NCI-H187 (cell line): ENCODE measurements around the gene KLC4.
"Not testable (repeated sequence)": the region's sequence is repeated elsewhere in the genome, so short reads cannot be mapped to it uniquely, and the experiment has no call there.

Source experiments
- DNase-seq, 2 experiments: peaks; one replicate each; lab custom pipeline; 2025; lab: John Stamatoyannopoulos, UW

Gene KLC4

DNA sequence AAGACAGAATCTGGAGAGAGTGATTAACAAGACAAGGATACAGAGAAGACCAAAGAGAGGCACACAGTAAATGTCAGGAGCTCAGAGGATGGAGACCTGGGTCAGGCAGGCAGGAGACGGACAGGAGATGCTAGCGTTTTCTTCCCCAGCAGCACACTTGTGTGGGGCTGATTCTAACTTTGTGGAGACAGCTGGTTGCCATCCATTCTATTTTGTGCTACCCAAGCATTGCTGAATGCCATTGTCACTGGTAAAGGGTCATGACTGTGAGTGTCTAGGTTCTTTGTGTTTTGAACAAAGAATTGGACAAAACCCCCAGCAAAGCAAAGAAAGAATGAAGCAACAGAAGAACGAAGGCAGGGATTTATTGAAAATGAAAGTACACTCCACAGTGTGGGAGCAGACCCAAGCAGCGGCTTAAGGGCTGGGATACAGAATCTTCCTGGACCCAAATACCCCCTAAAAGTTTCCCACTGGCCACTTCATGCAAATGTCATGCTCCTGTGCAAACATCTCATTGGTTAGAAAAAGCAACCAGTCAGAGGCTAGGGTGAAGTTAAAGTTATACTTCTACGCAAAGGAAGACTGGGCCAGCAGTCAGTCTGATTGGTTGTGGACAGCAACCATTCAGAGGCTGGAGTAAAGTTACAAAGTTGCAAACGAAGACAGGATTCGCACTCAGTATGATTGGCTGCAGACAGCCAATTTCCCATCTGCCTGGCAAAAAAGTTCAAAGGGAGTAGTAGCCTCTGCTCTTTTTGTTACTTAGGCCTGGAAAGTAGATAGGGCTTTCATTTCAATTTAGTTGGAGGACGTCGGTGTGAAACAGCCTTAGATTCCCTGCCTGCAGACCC, 34.2 kb downstream of the KLC4 start:
- no peak for DNase-seq

DNA sequence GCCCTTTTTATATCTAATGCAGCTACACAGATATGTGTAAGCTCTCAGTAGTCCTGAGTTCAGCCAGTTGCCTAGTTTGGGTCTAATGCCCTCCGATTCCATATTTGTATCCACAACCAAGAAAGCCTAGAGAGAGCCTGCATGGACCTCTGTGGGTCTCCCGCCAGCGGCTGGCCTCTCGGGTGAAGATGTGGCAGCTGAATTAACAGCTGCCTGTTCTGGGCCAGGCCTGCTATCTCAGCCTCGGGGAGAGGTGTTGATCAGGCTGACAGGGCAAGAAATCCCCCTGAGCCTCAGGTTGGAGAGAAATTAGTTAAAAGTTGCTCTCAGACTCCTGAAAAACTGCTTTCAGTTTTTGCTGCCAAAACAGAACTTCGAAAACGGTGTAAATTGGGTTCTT, 36.5 kb downstream of the KLC4 start:
- DNase-seq = no peak

GRCh38 chr6:43096451-43097097, 37.1 kb downstream of the KLC4 start:
- no peak for DNase-seq

DNA sequence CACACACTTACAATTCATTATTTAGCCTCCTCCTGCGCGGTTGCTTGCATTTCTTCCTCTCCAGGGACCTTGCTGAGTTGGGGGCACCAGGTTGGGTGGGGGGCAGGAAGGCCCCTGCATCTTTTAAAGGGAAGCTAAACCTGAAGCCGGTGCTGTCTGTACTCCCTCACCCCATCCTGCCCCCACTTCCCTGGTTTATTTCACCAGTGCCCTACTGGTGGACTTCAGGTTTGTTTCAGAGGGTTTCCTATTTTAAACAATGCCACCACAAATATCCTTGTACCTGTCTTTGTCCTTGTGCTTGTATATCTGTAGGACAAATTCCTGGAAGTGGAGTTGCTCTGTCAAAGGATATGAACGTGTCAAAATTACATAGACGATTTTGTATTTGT, 37.7 kb downstream of the KLC4 start:
- DNase-seq = no peak

- DNase-seq = no peak
Measured at GRCh38 chr6:43097502-43097901, 38.1 kb downstream of the KLC4 start.

DNA sequence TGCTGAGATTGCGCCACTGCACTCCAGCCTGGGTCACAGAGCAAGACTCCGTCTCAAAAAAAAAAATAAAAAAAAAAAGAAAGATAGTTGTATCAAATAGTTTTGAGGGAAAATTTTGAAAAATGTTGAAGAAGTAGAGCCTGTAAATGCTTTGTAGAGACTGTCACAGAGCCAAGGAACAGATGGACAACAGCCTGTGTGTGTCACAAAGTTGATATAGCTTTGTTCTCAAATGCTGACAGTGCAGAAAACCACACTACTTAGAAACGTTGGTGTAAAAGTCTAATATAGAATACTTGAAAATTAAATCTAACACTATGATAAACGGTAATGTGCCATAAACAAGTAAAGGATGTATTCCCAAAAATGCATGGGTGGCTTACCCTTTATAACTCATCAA, 42.1 kb downstream of the KLC4 start:
- no peak for DNase-seq

DNA sequence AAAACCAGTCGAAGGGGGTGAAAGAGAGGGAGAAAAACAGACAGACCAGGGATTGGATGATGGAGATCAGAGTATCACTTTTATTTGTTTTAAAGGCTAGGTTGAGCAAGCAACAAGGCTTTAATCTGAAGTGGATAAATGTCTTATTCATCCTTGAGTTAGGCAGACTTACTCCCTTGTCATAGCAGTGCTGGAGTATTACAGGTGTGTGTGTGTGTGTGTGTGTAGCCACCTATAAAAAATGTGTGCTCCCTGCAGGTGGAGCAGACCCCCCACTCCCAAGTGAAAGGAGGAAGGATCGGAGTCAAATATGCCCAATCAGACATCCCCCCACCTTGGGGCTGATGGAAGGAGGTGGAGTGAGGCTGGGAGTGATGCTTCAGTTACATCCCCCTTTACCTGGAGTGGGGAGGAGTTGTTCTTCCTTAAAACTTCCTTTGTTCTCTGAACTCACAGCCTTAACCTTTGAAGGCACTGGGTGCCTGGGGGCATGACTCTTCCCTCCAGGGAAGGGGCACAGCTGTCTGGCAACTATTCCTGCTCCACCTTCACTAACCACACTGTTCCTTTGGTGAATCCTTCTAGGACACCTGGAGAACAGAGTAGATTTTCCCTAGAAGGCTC, 43.9 kb downstream of the KLC4 start:
- no peak for DNase-seq

DNA sequence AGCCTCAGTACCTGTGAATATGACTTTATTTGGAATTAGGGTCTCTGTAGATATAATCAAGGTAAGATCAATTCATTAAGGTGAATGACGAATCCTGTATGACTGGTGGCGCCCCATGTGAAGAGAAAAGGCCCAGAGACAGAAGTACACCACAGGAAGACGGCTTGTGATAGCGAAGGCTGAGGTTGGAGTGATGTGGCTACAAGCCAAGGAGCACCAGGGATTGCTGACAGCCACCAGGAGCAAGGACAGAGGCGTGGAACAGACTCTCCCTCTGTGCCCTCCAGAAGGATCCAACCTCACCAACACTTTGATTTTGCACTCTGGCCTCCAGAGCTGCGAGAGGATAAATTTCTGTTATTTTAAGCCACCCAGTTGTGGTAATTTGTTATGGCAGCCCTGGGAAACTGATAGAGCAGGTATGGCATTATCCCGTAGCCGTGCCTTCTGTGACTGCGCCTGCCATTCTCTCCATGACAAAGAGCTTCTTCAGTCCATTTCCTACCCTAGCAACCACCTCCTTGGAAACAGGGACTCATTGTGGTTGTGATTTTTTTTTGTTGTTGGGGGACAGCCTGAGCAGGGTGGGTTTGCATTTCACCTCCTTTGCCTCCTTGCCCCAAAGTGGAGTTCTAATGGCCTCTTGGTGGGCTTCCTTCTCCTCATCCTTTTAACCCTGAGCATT, 46.2 kb downstream of the KLC4 start:
- no peak for DNase-seq

- DNase-seq = no peak
Measured at GRCh38 chr6:43107344-43108062, 48.1 kb downstream of the KLC4 start.

- peak; percentile 76 to 92 for DNase-seq
Measured at GRCh38 chr6:43113431-43114260, 54.2 kb downstream of the KLC4 start.

- no peak for DNase-seq
Measured at GRCh38 chr6:43115365-43115764, 55.9 kb downstream of the KLC4 start.

DNA sequence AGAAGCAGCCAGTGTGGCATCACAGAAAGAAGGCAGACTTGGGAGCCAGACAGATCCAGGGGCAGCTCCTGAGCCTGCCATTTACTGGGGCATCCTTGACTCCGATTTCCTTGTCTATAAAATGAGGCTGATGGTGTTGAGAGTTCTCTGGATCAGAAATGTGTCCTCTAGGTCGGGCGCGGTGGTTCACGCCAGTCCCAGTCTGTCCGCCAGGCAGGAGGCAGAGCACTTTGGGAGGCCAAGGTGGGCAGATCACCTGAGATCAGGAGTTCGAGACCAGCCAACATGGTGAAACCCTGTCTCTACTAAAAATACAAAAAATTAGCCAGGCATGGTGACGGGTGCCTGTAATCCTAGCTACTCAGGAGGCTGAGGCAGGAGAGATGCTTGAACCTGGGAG, 58.0 kb downstream of the KLC4 start:
- DNase-seq = not testable (repeated sequence)

- no peak for DNase-seq
Measured at GRCh38 chr6:43119482-43119881, 60.1 kb downstream of the KLC4 start.

DNA sequence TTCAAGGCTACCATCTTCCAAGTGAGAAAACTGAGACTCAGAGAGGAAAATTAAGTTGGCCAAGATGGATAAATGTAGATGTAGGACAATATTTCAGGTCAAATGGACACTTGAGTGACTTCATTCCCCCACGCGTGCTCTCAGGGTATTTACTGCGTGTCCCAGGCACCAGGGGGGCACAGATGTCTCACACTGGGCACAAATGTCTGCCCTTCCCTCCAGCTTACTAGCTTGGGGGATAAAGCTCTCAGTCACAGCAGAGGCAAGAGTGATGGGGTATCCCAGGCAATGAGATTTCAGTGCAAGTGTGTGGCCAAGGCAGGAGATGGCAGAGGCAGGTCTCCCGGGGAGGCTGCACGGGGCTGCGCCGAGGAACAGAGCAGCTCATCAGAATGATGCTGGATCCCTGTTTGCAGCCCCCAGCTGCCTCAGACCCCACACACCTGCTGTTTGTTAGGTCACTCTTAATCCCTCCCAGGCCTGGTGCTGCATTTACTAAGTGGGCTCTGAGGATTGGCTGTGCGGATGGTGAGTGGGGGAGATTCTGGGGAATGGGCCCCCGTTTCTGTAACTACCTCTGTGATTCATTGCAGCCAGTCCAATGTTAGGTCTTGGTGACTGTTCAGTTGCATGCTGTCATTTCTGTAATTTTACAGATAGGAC, 60.8 kb downstream of the KLC4 start:
- no peak for DNase-seq

GRCh38 chr6:43120944-43121913, 61.8 kb downstream of the KLC4 start:
- no peak for DNase-seq

DNA sequence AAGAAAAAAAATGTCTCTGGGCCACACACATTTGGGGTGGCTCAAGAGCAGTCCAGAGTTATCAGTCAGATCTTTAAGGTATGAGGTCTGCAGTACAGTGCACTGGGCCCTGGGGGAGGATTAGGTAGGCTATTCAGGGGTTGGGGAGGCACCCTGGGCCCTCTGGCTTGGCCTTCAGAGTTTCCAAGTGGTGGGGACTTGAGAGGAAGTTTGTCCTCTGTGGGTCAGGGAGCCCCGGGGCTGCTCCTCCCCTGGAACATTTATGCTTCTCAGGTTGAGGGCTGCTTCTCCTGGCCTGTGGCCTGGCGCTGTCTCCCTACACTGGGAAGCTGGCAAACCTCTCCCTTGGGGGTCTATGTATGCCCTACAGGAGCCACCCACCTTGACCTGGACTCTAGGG, 62.7 kb downstream of the KLC4 start:
- DNase-seq = no peak

GRCh38 chr6:43123461-43124314, 64.3 kb downstream of the KLC4 start:
- no peak for DNase-seq

DNA sequence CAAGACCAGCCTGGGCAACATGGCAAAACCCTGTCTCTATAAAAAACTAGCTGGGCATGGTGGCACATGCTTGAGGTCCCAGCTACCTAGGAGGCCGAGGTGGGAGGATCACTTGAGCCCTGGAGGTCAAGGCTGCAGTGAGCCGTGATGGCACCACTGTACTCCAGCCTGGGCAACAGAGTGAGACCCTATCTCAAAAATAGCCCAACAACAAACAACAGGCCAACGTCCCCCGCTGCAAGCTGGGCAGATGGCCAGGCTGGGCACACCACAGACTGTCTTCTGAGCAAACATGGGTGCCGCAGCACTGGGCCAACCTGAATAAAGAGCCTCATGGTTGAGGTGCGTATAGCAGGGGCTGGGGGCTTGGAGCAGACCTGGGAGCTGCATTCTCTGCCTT, 65.0 kb downstream of the KLC4 start:
- no peak for DNase-seq
